GM19467 (cell line): ENCODE data around the gene MUC12.
"Not testable (repeated sequence)": the region's sequence is repeated elsewhere in the genome, so short reads cannot be mapped to it uniquely, and the experiment has no call there.

Experiments used
- ATAC-seq: cut with Tn5 transposase; IDR thresholded peaks from one replicate; pipeline ENCODE4 v1.9.1; 2021; ENCODE audit warnings: mild to moderate bottlenecking, moderate library complexity; ENCODE audit not compliant: unreplicated experiment

Gene MUC12, protein sequence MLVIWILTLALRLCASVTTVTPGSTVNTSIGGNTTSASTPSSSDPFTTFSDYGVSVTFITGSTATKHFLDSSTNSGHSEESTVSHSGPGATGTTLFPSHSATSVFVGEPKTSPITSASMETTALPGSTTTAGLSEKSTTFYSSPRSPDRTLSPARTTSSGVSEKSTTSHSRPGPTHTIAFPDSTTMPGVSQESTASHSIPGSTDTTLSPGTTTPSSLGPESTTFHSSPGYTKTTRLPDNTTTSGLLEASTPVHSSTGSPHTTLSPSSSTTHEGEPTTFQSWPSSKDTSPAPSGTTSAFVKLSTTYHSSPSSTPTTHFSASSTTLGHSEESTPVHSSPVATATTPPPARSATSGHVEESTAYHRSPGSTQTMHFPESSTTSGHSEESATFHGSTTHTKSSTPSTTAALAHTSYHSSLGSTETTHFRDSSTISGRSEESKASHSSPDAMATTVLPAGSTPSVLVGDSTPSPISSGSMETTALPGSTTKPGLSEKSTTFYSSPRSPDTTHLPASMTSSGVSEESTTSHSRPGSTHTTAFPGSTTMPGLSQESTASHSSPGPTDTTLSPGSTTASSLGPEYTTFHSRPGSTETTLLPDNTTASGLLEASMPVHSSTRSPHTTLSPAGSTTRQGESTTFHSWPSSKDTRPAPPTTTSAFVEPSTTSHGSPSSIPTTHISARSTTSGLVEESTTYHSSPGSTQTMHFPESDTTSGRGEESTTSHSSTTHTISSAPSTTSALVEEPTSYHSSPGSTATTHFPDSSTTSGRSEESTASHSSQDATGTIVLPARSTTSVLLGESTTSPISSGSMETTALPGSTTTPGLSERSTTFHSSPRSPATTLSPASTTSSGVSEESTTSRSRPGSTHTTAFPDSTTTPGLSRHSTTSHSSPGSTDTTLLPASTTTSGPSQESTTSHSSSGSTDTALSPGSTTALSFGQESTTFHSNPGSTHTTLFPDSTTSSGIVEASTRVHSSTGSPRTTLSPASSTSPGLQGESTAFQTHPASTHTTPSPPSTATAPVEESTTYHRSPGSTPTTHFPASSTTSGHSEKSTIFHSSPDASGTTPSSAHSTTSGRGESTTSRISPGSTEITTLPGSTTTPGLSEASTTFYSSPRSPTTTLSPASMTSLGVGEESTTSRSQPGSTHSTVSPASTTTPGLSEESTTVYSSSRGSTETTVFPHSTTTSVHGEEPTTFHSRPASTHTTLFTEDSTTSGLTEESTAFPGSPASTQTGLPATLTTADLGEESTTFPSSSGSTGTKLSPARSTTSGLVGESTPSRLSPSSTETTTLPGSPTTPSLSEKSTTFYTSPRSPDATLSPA (N-terminal part only)

DNA sequence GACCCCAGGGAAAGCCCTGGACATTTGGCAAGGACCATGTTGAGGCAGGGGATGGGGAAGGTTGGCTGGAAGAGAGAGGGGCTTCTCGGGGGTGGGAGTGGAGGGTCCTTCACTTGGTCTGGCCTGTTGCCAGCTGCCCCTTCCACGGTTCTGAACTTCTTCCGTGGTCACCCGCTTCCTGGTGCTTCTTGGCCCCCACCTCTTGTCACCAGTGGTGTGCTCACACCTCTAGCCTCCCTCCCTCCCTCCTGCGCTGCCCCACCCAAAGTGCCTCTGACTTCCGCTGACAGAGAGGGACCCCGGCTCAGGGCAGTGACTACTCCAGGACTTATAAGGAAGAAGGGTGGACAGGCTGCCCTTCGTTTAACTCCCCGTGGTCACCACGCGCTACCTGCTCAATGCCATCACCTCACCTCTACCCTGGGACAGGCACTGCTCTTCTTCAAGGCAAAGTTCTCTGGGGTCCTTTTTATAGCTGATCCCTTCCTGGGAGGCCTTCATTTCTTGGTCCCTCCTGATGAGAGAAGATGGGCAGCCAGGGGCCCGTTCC lies at the start of gene MUC12:
Gene MUC12, plus strand, starts transcription at position 500 of the 550 bp plus-strand sequence. CDS start 58 bp downstream, outside the sequence.
- ATAC-seq = no peak

DNA sequence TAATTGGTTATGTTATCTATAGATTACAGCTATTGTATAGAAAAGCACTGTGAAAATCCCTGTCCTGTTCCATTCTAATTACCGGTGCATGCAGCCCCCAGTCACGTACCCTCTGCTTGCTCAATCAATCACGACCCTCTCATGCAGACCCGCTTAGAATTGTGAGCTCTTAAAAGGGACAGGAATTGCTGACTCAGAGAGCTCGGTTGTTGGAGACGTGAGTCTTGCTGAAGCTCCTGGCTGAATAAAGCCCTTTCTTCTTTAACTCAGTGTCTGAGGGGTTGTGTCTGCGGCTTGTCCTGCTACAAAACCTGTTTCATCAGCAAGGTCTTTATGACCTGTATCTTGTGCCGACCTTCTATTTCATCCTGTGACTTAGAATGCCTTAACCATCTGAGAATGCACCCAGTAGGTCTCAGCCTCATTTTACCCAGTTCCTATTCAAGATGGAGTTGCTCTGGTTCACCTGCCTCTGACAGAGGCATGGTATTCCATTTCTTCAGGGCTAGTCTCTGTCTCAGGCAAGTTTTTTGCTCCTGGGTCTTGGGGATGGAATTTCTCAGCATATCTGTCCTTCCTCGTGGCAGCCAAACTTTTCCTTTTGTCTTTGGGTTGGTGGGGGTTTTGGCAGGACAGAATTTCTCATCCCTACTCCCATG lies 49.5 kb upstream of the MUC12 start:
- ATAC-seq = not testable (repeated sequence)

DNA sequence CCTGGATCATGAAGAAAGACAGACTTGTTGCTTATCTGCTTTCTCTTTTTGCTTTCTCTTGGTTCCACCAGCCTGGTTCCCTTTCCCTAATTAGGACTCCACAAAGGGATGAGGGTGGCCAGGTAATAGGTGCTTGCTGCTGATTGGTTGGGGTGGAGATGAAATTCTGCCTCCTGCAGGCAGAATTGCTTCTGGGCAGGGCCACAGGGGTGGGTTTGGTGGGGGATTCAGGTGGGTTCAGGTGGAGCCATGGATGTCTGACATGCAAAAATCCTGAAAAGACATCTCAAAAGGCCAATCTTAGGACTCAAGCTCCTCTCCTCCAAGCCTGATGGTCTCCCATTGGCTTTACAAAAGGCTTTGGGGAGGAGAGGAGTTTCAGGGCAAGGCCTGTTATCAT lies 48.3 kb upstream of the MUC12 start:
- no peak for ATAC-seq

DNA sequence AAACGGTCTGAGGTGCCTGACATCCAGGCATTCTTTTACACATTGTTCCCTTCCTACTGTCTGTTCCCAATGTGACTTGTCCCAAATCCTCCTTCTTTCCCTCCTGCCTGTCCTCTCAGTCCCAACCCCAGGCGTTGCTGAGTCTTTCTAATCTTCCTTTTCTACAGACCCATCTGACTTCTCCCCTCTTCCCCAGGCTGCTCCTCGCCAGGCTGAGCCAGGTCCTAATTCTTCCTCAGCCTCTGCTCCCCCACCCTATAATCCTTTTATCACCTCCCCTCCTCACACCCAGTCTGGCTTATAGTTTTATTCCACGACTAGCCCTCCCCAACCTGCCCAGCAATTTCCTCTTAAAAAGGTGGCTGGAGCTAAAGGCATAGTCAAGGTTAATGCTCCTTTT lies 45.7 kb upstream of the MUC12 start:
- ATAC-seq = not testable (repeated sequence)

DNA sequence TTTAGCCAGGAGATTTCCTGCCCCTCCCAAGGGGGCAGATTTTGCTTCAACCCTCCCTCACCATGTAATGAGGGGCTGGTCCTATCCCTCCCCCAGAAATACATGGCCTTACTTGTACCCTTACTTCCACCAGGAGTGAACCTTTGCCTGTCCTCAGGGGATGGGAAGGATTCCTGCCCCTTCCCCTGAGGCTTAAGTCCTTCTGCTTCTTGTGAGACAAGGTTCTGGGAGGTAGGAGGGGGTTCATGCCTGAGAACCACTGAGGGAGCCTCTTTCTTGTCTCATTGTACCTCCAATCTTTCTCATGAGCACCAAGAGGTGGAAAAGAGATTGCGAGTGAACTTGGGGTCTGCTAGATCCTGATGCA lies 39.6 kb upstream of the MUC12 start:
- ATAC-seq = no peak

DNA sequence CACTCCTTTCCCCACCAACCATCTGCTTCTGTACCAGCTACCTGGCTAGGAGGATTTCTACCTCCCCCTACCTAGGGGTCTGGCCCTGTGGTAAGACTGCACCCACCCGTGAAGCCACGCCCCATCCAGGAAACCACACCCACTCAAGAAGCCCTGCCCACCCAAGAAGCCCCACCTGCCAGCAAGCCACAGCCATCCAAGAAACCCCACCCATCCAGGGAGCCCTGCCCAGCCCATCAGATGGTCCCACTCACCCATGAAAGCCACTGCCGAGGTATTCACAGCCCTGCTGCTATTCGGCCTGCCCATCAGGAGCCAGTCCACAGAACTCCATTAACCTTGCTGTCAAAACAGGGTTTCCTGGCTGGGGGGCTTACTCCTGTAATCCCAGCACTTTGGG lies 35.6 kb upstream of the MUC12 start:
- ATAC-seq = no peak

DNA sequence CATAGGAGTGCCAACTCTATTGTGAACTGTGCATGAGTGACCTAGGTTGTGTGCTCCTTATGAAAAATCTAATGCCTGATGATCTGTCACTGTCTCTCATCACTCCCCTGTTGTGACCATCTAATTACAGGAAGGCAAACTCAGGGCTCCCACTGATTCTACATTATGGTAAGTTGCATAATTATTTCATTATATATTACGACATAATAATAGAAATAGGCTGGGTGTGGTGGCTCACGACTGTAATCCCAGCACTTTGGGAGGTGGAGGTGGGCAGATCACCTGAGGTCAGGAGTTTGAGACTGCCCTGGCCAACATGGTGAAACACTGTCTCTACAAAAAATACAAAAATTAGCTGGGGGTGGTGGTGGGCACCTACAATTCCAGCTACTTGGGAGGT lies 34.0 kb upstream of the MUC12 start:
- not testable (repeated sequence) for ATAC-seq

DNA sequence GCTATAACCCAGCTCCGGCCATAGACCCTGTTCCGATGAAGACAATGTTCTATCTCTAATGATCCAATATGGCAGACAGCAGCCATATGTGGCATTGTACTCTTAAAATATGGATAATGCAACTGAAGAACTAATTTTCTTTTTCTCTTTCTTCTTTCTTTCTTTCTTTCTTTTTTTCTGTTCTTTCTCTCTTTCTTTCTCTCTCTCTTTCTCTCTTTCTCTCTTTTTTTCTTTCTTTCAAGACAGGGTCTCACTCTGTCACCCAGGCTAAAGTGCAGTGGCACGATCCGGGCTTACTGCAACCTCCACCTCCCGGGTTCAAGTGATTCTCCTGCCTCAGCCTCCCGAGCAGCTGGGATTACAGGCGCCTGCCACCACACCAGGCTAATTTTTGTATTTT lies 33.2 kb upstream of the MUC12 start:
- ATAC-seq = not testable (repeated sequence)

DNA sequence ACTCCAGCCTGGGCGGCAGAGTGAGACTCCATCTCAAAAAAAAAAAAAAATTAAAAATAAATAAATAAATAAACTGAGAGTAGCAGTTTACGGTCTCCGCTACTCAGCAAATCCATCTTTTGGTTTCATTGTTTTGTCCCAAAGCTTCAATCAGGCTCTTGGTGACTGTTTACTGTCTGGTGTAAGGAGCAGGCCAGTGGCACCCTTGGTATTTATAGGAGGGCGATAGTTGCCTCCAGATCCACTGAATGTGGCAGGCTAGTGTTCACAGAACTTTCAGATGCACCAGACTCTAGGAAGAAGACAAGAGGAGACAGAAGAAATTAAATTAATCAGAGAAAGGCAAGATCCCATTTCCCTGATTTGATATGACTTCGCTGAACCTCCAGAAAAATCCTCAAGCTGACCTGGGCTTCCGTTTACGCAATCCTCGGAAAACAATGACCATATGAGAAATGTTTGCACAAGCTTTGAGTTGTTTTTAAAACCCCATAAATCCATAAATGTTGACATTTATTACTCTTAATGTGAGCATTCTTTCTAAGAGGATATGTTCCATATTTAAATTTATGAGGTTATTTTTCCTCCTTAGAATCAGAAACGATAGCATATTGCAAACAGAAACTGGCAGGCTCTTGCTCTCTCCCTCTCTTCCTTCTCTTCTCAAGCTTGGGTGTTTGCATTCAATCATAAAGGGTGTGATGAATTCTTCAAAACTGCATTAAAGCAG lies 27.2 kb upstream of the MUC12 start:
- no peak for ATAC-seq

DNA sequence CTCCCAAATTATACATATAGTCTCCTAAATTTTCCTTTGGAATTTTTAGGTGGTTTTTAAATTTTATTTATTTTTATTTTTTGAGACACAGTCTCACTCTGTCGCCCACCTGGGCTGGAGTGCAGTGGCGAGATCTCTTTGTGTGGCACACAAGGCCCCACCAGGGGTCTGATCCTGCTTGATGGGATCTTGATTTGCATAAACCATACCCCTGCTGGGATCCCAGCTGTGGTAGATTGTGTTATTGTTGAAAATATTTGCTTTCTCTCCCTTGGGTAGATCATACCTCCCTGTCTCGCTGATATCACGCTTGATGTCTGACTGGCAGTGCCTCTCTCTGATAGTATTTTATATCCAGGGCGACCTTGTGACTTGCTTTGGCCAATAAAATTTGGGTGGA lies 25.7 kb upstream of the MUC12 start:
- no peak for ATAC-seq

DNA sequence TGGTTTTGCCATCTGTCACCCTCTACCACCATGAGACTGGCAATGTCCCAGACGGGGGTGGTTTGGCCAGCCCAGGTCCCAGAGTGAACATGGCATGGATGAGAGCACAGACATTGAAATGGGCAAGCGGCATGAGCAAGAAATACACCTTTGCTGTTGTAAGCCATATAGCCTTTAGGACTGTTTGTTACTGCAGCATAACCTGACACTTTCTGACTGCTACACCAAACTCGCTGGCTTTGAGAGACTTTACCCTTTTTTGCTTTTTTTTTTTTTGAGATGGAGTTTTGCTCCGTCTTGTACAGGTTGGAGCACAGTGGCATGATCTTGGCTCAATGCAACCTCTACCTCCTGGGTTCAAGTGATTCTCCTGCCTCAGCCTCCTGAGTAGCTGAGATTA lies 25.2 kb upstream of the MUC12 start:
- ATAC-seq = no peak

DNA sequence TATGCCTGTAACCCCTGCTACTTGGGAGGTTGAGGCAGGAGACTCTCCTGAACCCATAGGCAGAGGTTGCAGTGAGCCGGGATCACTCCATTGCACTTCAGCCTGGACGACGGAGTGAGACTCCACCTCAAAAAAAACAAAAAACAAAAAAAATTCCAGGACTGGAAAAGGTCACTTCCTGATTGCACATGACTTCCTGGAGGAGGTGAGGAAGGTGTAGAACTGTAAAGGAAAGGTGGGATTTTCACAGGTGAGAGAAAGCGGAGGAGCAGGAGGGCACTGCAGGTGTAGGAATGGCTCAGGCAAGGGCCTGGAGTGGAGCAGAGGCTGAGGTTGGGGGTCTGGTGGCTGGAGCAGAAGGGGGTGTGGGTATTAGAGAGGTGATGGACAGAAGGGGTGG lies 23.3 kb upstream of the MUC12 start:
- ATAC-seq = no peak

DNA sequence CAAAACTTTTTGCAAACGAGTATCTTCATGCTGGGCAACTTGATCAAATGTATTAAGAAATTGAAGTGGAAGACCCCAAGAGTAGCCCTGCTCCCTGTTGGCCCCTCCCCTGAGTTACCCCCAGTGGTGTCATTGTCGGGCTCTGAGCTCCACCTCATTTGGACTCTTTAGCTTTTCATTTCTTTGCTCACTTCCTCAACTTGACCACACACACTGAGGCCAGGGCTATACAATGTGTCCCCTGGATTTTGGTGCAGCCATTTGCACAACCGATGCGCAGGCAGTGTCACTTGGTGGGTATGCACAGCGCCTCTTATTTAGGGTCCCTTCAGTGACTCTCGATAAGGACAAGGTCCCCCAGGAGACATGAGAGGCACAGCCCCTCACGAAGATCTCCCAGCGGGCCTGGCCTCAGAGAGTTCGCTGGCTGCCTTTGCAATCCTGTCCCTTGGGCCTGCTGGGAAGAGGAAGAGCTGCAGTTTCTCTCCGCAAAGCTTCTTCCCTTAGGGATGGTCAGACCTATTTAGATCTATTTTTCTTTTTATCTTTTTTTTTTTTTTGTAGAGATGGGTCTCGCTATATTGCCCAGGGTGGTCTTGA lies 22.5 kb upstream of the MUC12 start:
- no peak for ATAC-seq

DNA sequence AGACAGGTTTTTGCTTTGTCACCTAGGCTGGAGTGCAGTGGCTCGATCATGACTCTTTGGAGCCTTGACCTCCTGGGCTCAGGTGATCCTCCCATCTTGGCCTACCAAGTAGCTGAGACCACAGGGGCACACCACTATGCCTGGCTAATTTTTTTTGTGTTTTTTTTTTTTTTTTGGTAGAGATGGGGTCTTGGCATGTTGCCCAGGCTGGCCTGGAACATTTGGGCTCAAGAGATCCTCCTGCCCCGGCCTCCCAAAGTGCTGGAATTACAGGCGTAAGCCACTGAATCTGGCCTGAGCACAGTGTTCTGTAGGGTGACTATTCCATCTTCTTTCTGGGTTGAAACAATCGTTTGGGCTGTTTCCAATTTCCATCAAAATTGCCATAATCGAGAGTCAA lies 21.6 kb upstream of the MUC12 start:
- no peak for ATAC-seq

DNA sequence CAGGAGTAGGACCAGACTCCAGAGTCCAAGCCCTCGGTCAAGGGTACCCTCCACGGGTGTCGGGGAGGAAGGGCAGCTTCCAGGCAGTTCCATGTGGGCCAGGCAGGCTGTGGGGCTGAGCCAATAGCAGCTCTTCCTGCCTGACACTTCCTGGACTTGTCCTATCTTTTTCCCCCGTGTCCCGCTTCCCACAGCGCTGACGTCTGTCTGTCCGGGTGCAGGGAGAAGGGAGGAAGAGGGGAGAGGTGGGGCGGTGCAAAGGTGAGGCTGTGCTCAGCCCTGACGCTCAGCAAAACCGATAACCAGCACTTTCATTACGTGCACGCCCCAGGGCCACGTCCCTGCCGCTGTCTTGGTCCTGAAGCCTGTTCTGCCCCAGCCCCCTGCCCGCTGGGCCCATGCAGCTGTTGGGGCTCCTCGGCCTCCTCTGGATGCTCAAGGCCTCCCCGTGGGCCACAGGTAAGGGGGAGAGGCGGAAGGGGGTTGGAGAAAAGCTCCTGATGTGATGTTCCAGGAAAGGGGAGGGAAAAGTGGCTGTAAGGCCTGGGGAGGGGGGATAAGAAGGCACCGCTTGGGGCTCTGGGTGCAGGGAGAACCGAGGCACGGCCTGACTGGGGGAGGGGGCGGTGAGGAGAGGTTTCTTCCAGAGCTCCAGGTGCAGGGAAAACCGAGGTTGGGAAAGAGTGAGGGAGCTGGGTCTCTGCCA lies 20.0 kb upstream of the MUC12 start, which contains the start of gene MUC3A:
Gene MUC3A, plus strand, starts transcription at position 308 of the 706 bp plus-strand sequence. Its CDS starts 91 bp downstream, at position 399.
- ATAC-seq = no peak

DNA sequence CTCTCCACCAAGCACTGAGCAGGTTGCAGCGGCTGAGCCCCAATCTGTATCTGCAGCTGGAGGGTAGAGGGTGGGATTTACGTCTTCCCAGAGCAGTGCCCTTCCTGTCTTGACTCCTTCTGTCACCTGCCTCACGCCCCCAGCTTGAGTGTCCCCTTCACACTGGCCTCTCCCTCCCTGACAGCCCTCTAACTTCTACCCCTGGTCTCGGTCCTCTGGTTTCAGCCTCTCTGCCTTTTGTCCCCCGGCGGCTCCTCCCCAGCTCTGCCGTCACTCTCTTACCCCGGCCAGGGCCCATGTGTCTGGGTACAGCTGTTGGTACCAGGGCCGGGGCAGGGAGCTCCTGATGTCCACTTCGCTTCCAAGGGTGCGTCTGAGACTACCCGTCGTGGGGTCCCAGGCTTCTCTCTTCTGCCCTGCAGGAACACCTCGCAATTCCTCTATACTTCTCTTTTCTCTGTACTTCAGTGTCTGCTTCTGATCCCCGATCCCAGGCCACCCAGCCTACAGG lies 19.4 kb upstream of the MUC12 start:
- no peak for ATAC-seq

DNA sequence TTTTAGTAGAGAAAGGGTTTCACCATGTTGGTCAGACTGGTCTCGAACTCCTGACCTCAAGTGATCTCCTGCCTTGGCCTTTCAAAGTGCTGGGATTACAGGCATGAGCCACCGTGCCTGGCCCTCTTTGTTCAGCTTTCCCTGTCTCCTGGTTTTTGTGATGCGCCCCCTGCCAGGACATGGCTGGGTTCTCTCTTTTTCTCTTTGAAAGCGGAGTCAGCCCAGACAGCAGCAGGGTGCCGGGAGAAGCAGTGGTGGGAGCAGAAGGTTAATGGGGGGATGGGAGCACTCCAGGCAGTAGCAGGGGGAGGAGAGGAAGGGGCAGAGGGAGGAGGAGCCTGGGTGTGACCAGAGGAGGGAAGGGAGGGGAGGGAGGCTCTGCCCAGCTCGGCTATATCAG lies 18.2 kb upstream of the MUC12 start:
- no peak for ATAC-seq

DNA sequence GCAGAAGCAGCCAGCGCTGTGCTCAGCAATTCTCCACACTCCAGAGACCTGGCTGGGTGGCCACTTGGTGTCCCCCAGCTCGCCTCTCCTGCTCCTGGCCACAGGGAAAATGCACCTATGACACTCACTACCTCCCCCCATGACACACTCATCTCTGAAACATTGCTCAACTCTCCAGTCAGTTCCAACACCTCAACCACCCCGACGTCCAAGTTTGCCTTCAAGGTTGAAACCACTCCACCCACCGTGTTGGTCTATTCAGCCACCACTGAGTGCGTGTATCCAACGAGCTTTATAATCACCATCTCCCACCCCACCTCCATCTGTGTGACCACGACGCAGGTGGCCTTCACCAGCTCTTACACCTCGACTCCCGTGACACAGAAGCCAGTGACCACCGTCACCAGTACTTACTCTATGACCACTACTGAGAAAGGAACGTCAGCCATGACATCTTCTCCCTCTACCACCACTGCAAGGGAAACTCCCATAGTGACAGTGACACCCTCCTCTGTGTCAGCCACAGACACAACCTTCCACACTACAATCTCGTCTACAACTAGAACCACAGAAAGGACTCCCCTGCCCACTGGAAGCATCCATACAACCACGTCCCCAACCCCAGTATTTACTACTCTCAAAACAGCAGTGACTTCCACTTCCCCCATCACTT lies 17.3 kb upstream of the MUC12 start:
- ATAC-seq = no peak
